Measurements from ENCODE around the gene SPINK6. TPM values are rescaled to one million over a fixed set of nuclear protein-coding genes. Genes with fewer than 3 reads are reported as not detected.

The SPINK6 gene
- total and polyA plus RNA-seq, 9 of the 15 experiments (the other 6 are each of a cell fraction or from before 2014, with no cell fraction given): not detected

DNA sequence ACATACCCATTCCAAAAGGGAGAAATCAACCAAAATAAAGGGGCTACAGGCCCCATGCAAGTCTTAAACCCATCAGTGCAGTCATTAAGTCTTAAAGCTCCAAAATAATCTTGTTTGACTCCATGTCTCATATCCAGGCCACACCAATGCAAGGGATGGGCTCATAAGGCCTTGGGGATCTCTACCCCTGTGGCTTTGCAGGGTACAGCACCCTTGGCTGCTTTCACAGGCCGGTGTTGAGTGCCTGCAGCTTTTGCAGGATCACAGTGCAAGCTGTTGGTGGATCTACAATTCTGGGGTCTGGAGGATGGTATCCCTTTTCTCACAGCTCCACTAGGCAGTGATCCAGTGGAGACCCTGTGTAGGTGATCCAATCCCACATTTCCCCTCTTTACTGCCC, 39.5 kb upstream of the SPINK6 start:
- no TSS peak for BruUV-seq (replicated peaks)
- no peaks in the 10 kb centered on the region for H3K9me3 ChIP-seq (replicated peaks; ENCODE audit: control insufficient read depth, insufficient read depth, low read depth, low read length)
- no peaks in the 10 kb centered on the region for H3K27me3 ChIP-seq (ENCODE audit: control insufficient read depth in 2 of 2, insufficient read depth in 2 of 2, low read length in 2 of 2)
- no peaks in the 10 kb centered on the region for H3K79me2 ChIP-seq (ENCODE audit: control insufficient read depth, insufficient read depth, low read length)
- no peaks in the 10 kb centered on the region for H3K36me3 ChIP-seq (ENCODE audit: control insufficient read depth, insufficient read depth, low read length)
- TF ChIP-seq, protein P1, sequence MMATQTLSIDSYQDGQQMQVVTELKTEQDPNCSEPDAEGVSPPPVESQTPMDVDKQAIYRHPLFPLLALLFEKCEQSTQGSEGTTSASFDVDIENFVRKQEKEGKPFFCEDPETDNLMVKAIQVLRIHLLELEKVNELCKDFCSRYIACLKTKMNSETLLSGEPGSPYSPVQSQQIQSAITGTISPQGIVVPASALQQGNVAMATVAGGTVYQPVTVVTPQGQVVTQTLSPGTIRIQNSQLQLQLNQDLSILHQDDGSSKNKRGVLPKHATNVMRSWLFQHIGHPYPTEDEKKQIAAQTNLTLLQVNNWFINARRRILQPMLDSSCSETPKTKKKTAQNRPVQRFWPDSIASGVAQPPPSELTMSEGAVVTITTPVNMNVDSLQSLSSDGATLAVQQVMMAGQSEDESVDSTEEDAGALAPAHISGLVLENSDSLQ (IDR thresholded peaks at IDR 0.05): no peak
- no peak for TF ChIP-seq RUNX1 (IDR thresholded peaks at IDR 0.05; ENCODE audit: low read depth)
- TF ChIP-seq, protein P2, sequence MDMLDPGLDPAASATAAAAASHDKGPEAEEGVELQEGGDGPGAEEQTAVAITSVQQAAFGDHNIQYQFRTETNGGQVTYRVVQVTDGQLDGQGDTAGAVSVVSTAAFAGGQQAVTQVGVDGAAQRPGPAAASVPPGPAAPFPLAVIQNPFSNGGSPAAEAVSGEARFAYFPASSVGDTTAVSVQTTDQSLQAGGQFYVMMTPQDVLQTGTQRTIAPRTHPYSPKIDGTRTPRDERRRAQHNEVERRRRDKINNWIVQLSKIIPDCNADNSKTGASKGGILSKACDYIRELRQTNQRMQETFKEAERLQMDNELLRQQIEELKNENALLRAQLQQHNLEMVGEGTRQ (CRISPR knock-in tag; IDR thresholded peaks at IDR 0.05): no peak
- TF ChIP-seq, protein P3, sequence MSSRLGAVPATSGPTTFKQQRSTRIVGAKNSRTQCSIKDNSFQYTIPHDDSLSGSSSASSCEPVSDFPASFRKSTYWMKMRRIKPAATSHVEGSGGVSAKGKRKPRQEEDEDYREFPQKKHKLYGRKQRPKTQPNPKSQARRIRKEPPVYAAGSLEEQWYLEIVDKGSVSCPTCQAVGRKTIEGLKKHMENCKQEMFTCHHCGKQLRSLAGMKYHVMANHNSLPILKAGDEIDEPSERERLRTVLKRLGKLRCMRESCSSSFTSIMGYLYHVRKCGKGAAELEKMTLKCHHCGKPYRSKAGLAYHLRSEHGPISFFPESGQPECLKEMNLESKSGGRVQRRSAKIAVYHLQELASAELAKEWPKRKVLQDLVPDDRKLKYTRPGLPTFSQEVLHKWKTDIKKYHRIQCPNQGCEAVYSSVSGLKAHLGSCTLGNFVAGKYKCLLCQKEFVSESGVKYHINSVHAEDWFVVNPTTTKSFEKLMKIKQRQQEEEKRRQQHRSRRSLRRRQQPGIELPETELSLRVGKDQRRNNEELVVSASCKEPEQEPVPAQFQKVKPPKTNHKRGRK (tag; IDR thresholded peaks at IDR 0.05): no peak
- no peak for TF ChIP-seq STAT5B (CRISPR knock-in tag; IDR thresholded peaks at IDR 0.05)
- TF ChIP-seq EP300 (IDR thresholded peaks at IDR 0.05; ENCODE audit: low read length): no peak
- no peak for TF ChIP-seq NFE2L1 (tag; IDR thresholded peaks at IDR 0.05; ENCODE audit: borderline replicate concordance, low read depth)
- no peak for TF ChIP-seq RBM39 (optimal IDR thresholded peaks at IDR 0.05; ENCODE audit: low read depth, low read length)
- no peak for TF ChIP-seq LCOR (CRISPR knock-in tag; IDR thresholded peaks at IDR 0.05)
- no peak for TF ChIP-seq ZFX (CRISPR knock-in tag; IDR thresholded peaks at IDR 0.05)
- no peak for TF ChIP-seq HDGF (IDR thresholded peaks at IDR 0.05)
- no peak for TF ChIP-seq PHB2 (IDR thresholded peaks at IDR 0.05; ENCODE audit: low read depth)
- TF ChIP-seq ZKSCAN8 (CRISPR knock-in tag; IDR thresholded peaks at IDR 0.05): no peak
- H3K4me2 ChIP-seq (ENCODE audit: insufficient read depth, low read length): no peak overlapping the region
- H3K27ac ChIP-seq (ENCODE audit: extremely low read depth, low read depth, low read length): no peak overlapping the region
- H3K4me1 ChIP-seq (replicated peaks in 1 of 2; ENCODE audit: control insufficient read depth in 2 of 2, insufficient read depth in 2 of 2, low read length in 2 of 2): no peaks in the 10 kb centered on the region
- no peak overlapping the region for H2AFZ ChIP-seq (ENCODE audit: low read depth, low read length)
- H3K9me1 ChIP-seq (ENCODE audit: control insufficient read depth, insufficient read depth, low read length): no peaks in the 10 kb centered on the region
- DNase-seq (ENCODE audit: extremely low read depth in 1 of 4, low spot score in 3 of 4) (no peak), ATAC-seq (no peak), FAIRE-seq (no peak)
- ChIA-PET CTCF (ENCODE audit: low intra/inter-chr PET ratio) (no interaction called here), POLR2A (no interaction called here)
- intact Hi-C loops (cut with micrococcal nuclease): no loop called here
- H4K20me1 ChIP-seq (replicated peaks; ENCODE audit: control insufficient read depth, insufficient read depth, low read length): no peaks in the 10 kb centered on the region
- 10% methylated on average over 1 of the region's 1 CpG for WGBS (ENCODE audit: insufficient coverage, low coverage, missing lambda C conversion rate)
- H3K9ac ChIP-seq (ENCODE audit: insufficient read depth in 1 of 2, low read depth in 2 of 2, low read length in 2 of 2): no peak overlapping the region
- in situ Hi-C loops (cut with MboI): no loop called here
- no peak overlapping the region for H3K4me3 ChIP-seq

Data from K562 (cell line).